ENCODE data around the gene SRRD. TPM values are rescaled to one million over a fixed set of nuclear protein-coding genes. Genes with fewer than 3 reads are reported as not detected.

Gene SRRD
- total RNA-seq, 1 experiment from 2014 or later, result 9.5 TPM

GRCh38 chr22:26540119-26540518, 56.4 kb downstream of the SRRD start:
- Histone ChIP-seq H3K9me3 (ENCODE audit: insufficient read depth, low read depth) (no peaks in the 10 kb centered on the region), H3K9me2 (ENCODE audit: insufficient read depth) (no peaks in the 10 kb centered on the region), H3F3A (ENCODE audit: insufficient read depth, low read depth) (no peaks in the 10 kb centered on the region), H3K79me2 (ENCODE audit: low read depth) (no peaks in the 10 kb centered on the region), H3K27ac (no peak overlapping the region), H3K4me2 (no peak overlapping the region), H3K36me3 (ENCODE audit: low read depth) (no peaks in the 10 kb centered on the region), H3K4me1 (replicated peaks; ENCODE audit: insufficient read depth) (no peaks in the 10 kb centered on the region), H3K27me3 (ENCODE audit: insufficient read depth, low read depth) (no peaks in the 10 kb centered on the region), H3K4me3 (no peak overlapping the region), H4K20me1 (ENCODE audit: insufficient read depth) (no peaks in the 10 kb centered on the region), H2AFZ (no peak overlapping the region)
- POLR2A ChIA-PET (ENCODE audit: unreplicated experiment), result no interaction called here
- TF ChIP-seq EZH2 (IDR thresholded peaks at IDR 0.05; ENCODE audit: low read depth), result no peak
- TF ChIP-seq CTCF (conservative IDR thresholded peaks at IDR 0.05), result no peak
- DNase-seq, result no peak
- CTCF ChIA-PET, result no interaction called here
- BruUV-seq (replicated peaks), result no TSS peak
- intact Hi-C loops (cut with micrococcal nuclease; ENCODE audit: unreplicated experiment), result no loop called here

GRCh38 chr22:26541167-26541819, 57.6 kb downstream of the SRRD start:
- no peaks in the 10 kb centered on the region for H4K20me1 ChIP-seq (ENCODE audit: insufficient read depth)
- H2AFZ ChIP-seq, result no peak overlapping the region
- no peaks in the 10 kb centered on the region for H3K79me2 ChIP-seq (ENCODE audit: low read depth)
- no TSS peak for BruUV-seq (replicated peaks)
- DNase-seq, result no peak
- H3F3A ChIP-seq (ENCODE audit: insufficient read depth, low read depth), result no peaks in the 10 kb centered on the region
- no peaks in the 10 kb centered on the region for H3K9me2 ChIP-seq (ENCODE audit: insufficient read depth)
- H3K4me3 ChIP-seq, result no peak overlapping the region
- H3K4me2 ChIP-seq, result no peak overlapping the region
- no peaks in the 10 kb centered on the region for H3K27me3 ChIP-seq (ENCODE audit: insufficient read depth, low read depth)
- TF ChIP-seq CTCF (conservative IDR thresholded peaks at IDR 0.05) (no peak), EZH2 (IDR thresholded peaks at IDR 0.05; ENCODE audit: low read depth) (no peak)
- no peaks in the 10 kb centered on the region for H3K9me3 ChIP-seq (ENCODE audit: insufficient read depth, low read depth)
- intact Hi-C loops (cut with micrococcal nuclease; ENCODE audit: unreplicated experiment), result no loop called here
- H3K36me3 ChIP-seq (ENCODE audit: low read depth), result no peaks in the 10 kb centered on the region
- ChIA-PET CTCF (no interaction called here), POLR2A (ENCODE audit: unreplicated experiment) (no interaction called here)
- no peak overlapping the region for H3K27ac ChIP-seq
- H3K4me1 ChIP-seq (replicated peaks; ENCODE audit: insufficient read depth), result no peaks in the 10 kb centered on the region

GRCh38 chr22:26542831-26543230, 59.2 kb downstream of the SRRD start:
- Histone ChIP-seq H3K27me3 (ENCODE audit: insufficient read depth, low read depth) (no peaks in the 10 kb centered on the region), H3K79me2 (ENCODE audit: low read depth) (no peaks in the 10 kb centered on the region), H3K4me2 (no peak overlapping the region), H3K9me2 (ENCODE audit: insufficient read depth) (no peaks in the 10 kb centered on the region), H2AFZ (no peak overlapping the region), H3F3A (ENCODE audit: insufficient read depth, low read depth) (no peaks in the 10 kb centered on the region), H3K4me3 (no peak overlapping the region), H3K27ac (no peak overlapping the region), H3K4me1 (replicated peaks; ENCODE audit: insufficient read depth) (no peaks in the 10 kb centered on the region), H3K9me3 (ENCODE audit: insufficient read depth, low read depth) (no peaks in the 10 kb centered on the region), H3K36me3 (ENCODE audit: low read depth) (no peaks in the 10 kb centered on the region), H4K20me1 (ENCODE audit: insufficient read depth) (no peaks in the 10 kb centered on the region)
- ChIA-PET CTCF (no interaction called here), POLR2A (ENCODE audit: unreplicated experiment) (no interaction called here)
- no peak for DNase-seq
- intact Hi-C loops (cut with micrococcal nuclease; ENCODE audit: unreplicated experiment), result no loop called here
- no TSS peak for BruUV-seq (replicated peaks)
- TF ChIP-seq EZH2 (IDR thresholded peaks at IDR 0.05; ENCODE audit: low read depth), result no peak
- TF ChIP-seq CTCF (conservative IDR thresholded peaks at IDR 0.05), result no peak

Other genes starting within 250 kb of the SRRD start
- gene ASPHD2, start 54.6 kb upstream of the SRRD start, total RNA-seq (2021), result 0.33 and 0.44 TPM in 2 replicates
- gene HPS4, start 94 bp upstream of the SRRD start, total RNA-seq (2021), result 21.2 and 33.1 TPM in 2 replicates
- gene TFIP11, start 28.6 kb downstream of the SRRD start, total RNA-seq (2021), result 17.3 and 18.5 TPM in 2 replicates
- gene TPST2, start 106.3 kb downstream of the SRRD start, total RNA-seq (2021), result 13.5 and 18.9 TPM in 2 replicates
- gene CRYBB1, start 134.2 kb downstream of the SRRD start, total RNA-seq (2021), result not detected in 2 replicates
- not detected in 2 replicates for gene CRYBA4, start 138.1 kb downstream of the SRRD start, total RNA-seq (2021)
- 0.45 and 0.48 TPM in 2 replicates for gene MIAT, start 173.7 kb downstream of the SRRD start, total RNA-seq (2021)